Heart left ventricle (tissue), 16 donors: ENCODE measurements around the gene DUSP11. TPM values are rescaled to one million over a fixed set of nuclear protein-coding genes. Genes with fewer than 3 reads are reported as not detected.

Experiments
- ATAC-seq, 4 donors: fragments of 200-7000 bp; cut with Tn5 transposase; one replicate each; pipeline ENCODE4 v1.9.1; 2020 to 2022; ENCODE audit warnings: moderate library complexity in 4 of 4, mild to moderate bottlenecking in 3 of 4, moderate number of reproducible peaks in 1 of 4
- DNase-seq, 5 donors: peaks; one replicate each; pipeline ENCODE4 v3.0.0-alpha.2; 2020
- H3K27ac ChIP-seq, 12 donors: fragments of 200-600 bp; sonication (generic) in 4 of 12; one replicate each; pipeline versions ENCODE4 v1.5.0 to v1.8.0; 2016 to 2022; ENCODE audit warnings: mild to moderate bottlenecking in 2 of 12
- H3K27me3 ChIP-seq, 9 donors: fragments of 200-600 bp; sonication (generic) in 2 of 9; one replicate each; pipeline versions ENCODE4 v1.5.1 to v1.8.0; 2016 to 2022; ENCODE audit warnings: mild to moderate bottlenecking in 3 of 9
- H3K36me3 ChIP-seq, 9 donors: fragments of 200-600 bp; sonication (generic) in 2 of 9; one replicate each; pipeline versions ENCODE4 v1.5.0 to v1.8.0; 2018 to 2022; ENCODE audit warnings: mild to moderate bottlenecking in 2 of 9
- H3K4me1 ChIP-seq, 12 donors: fragments of 200-600 bp; sonication (generic) in 4 of 12; one replicate each; pipeline versions ENCODE4 v1.5.0 to v1.8.0; 2016 to 2022; ENCODE audit warnings: mild to moderate bottlenecking in 3 of 12
- H3K4me3 ChIP-seq, 12 donors: fragments of 200-600 bp; sonication (generic) in 4 of 12; one replicate each; pipeline versions ENCODE4 v1.5.0 to v1.8.0; 2017 to 2022; ENCODE audit warnings: mild to moderate bottlenecking in 9 of 12, moderate library complexity in 4 of 12
- H3K9me3 ChIP-seq, 12 donors: fragments of 200-600 bp; sonication (generic) in 4 of 12; one replicate each; pipeline versions ENCODE4 v1.5.0 to v1.8.0; 2016 to 2022; ENCODE audit warnings: mild to moderate bottlenecking in 1 of 12
- POLR2A ChIP-seq, 2 donors: fragments of 450-650 bp; IDR thresholded peaks; one replicate each; pipeline ENCODE4 v1.6.1; 2017; ENCODE audit warnings: antibody characterized with exemption in 2 of 2, mild to moderate bottlenecking in 2 of 2, moderate library complexity in 2 of 2
- WGBS, 4 donors: extraction: QIAGEN DNeasy Blood & Tissue Kit in 2 of 4; methylation state at CpG; one replicate each; pipeline versions ENCODE4 v1.1.5 to v1.1.7; 2013 to 2018; 5-methylcytosine and 5-hydroxymethylcytosine counted together
- intact Hi-C, 10 donors: fragments of 100-400 bp; cut with DNase I; formaldehyde crosslinking; loops; one replicate each; pipeline versions ENCODE4 v1.11.1 to v1.14.2; 2022
- polyA plus RNA-seq, 2 donors: library from polyadenylated mRNA; stranded (reverse); fragments of 200-250 nt; gene quantifications; one replicate each; pipeline ENCODE4 v1.2.3, GENCODE V29; 2013
- total RNA-seq, 9 donors: library from RNA; depleted of rRNA in 2 of 9; stranded (reverse); fragments of >200 nt in 2 of 9; fragmentation: NEBNext Ultra II Directional in 3 of 9; extraction: Animal tissue kit (Norgen Biotek cat#: 25700) in 3 of 9; gene quantifications; one replicate each; pipeline versions ENCODE4 v1.1.0 to v1.2.4, GENCODE V29; 2016 to 2023
- TF ChIP-seq, protein P1 (sequence below), 12 donors: fragments of 200-600 bp; sonication (generic) in 4 of 12; IDR thresholded peaks; one replicate each; pipeline versions ENCODE4 v1.5.0 to v1.8.0; 2018 to 2022; ENCODE audit warnings: antibody characterized with exemption in 12 of 12, mild to moderate bottlenecking in 5 of 12
- donor health status: ischemic (EF 13 %, LVEDD 7.1; RV severe dilation, severe dysfunction).
- donor health status: healthy with polysubstance abuse.
- donor health status: DM: no; HTN: yes; CAD: no.
- donor health status: DM: no; HTN: no; CAD: no.
- donor health status: ischemic (EF 25% LVEDD 6.9; RV normal size, moderate dysfunction).
- donor health status: ischemic (EF 25% LVEDD 5.7; RV mildly dilated, moderate dysfunction).
- donor health status: healthy.
- donor health status: DM: yes; HTN: yes; CAD: no.
- donor health status: ischemic (EF 35%, LVEDD 5.7; RV mildly dilated, moderate dysfunction).
- donor health status: nonischemic (EF 11% LVEDD 7.7; RV severe dilation, severe dysfunction).
- donor health status: DM: yes; HTN: yes; CAD: no.
- donor health status: PGD.
- donor health status: ischemic (EF 29% LVEDD 5.4; RV normal size, mild dysfunction).
- donor health status: nonischemic (EF 23%, LVEDD 6.1; RV moderate dilation, normal function).

The DUSP11 gene
- total and polyA plus RNA-seq, 11 donors: 6.7 to 13.8 (median 10.8) TPM

DNA sequence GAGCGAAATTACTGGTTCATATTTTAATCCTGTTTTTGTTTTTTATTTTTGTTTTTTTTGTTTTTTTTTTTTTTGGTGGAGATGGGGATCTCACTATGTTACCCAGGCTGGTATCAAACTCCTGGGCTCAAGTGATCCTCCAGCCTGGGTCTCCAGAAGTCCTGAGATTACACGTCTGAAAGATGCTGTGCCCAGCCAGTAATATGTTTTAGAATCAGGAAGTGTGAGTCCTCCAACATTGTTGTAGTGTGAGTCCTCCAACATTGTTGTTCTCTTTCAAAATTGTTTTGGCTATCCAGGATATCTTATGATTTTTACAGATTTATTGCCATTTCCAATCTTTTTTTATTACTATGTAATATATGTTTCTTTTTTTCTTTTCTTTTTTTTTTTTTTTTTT lies 65.8 kb downstream of the DUSP11 start:
- no peak for ATAC-seq
- no peak for TF ChIP-seq POLR2A (IDR thresholded peaks at IDR 0.05)
- TF ChIP-seq, protein P1, sequence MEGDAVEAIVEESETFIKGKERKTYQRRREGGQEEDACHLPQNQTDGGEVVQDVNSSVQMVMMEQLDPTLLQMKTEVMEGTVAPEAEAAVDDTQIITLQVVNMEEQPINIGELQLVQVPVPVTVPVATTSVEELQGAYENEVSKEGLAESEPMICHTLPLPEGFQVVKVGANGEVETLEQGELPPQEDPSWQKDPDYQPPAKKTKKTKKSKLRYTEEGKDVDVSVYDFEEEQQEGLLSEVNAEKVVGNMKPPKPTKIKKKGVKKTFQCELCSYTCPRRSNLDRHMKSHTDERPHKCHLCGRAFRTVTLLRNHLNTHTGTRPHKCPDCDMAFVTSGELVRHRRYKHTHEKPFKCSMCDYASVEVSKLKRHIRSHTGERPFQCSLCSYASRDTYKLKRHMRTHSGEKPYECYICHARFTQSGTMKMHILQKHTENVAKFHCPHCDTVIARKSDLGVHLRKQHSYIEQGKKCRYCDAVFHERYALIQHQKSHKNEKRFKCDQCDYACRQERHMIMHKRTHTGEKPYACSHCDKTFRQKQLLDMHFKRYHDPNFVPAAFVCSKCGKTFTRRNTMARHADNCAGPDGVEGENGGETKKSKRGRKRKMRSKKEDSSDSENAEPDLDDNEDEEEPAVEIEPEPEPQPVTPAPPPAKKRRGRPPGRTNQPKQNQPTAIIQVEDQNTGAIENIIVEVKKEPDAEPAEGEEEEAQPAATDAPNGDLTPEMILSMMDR (IDR thresholded peaks at IDR 0.05): no peak
- Histone ChIP-seq H3K9me3 (peaks cover 0 to 8% (median 0%) of the 10 kb centered on the region in 12 donors), H3K36me3 (no peaks in the 10 kb centered on the region), H3K4me1 (peaks cover 0 to 23% (median 0%) of the 10 kb centered on the region in 12 donors), H3K4me3 (no peak overlapping the region), H3K27me3 (no peaks in the 10 kb centered on the region), H3K27ac (no peak overlapping the region)
- 76 to 86% (median 80%) methylated on average over 2 of the region's 2 CpGs for WGBS, 4 donors
- DNase-seq: no peak
- intact Hi-C loops: no loop called here

Other genes with a start within 250 kb of the DUSP11 start
- gene NAT8, start 137.7 kb downstream of the DUSP11 start, total RNA-seq: not detected
- not detected for gene NAT8, start 137.7 kb downstream of the DUSP11 start, polyA plus RNA-seq
- gene TPRKB, start 42.8 kb downstream of the DUSP11 start, total RNA-seq: 10 to 100 TPM; 16.1 to 39.8 (median 28.6) TPM
- 10 to 100 TPM; 71.6 to 87.6 TPM for gene TPRKB, start 42.8 kb downstream of the DUSP11 start, polyA plus RNA-seq
- gene C2orf78, start 4.1 kb upstream of the DUSP11 start, total RNA-seq: not detected
- gene C2orf78, start 4.1 kb upstream of the DUSP11 start, polyA plus RNA-seq: not detected
- gene STAMBP, start 48.9 kb upstream of the DUSP11 start, total RNA-seq: 10 to 100 TPM; 27.2 to 38.0 (median 34.4) TPM
- 10 to 100 TPM; 13.2 to 29.2 TPM for gene STAMBP, start 48.9 kb upstream of the DUSP11 start, polyA plus RNA-seq
- 10 to 100 TPM in 1 of 9 donors, 1 to 10 TPM in 8; 1.3 to 10.5 (median 3.1) TPM for gene ACTG2, start 112.9 kb upstream of the DUSP11 start, total RNA-seq
- gene ACTG2, start 112.9 kb upstream of the DUSP11 start, polyA plus RNA-seq: 1 to 10 TPM; 4.2 to 4.4 TPM
- gene DGUOK, start 146.8 kb upstream of the DUSP11 start, total RNA-seq: 10 to 100 TPM; 22.6 to 32.1 (median 24.3) TPM
- gene DGUOK, start 146.8 kb upstream of the DUSP11 start, polyA plus RNA-seq: 10 to 100 TPM; 34.9 to 49.2 TPM
- gene TET3, start 204.8 kb upstream of the DUSP11 start, total RNA-seq: 10 to 100 TPM in 1 of 9 donors, 1 to 10 TPM in 8; 1.8 to 12.6 (median 2.5) TPM
- gene TET3, start 204.8 kb upstream of the DUSP11 start, polyA plus RNA-seq: 1 to 10 TPM; 1.2 to 4.2 TPM